ENCODE measurements around the gene NLN. TPM values are rescaled to one million over a fixed set of nuclear protein-coding genes. Genes with fewer than 3 reads are reported as not detected.
"Not testable (repeated sequence)": the region's sequence is repeated elsewhere in the genome, so short reads cannot be mapped to it uniquely, and the experiment has no call there.

NLN gene
- total RNA-seq (2014; rRNA removed; shearing (Covaris generic); ENCODE audit: low replicate concordance): 29.1 and 46.5 TPM in 2 replicates

- peak within 1 kb of the TSS; percentile 93 for H3K9ac ChIP-seq (ENCODE audit: low read length)
- no peaks in the 10 kb centered on the region for H3K9me2 ChIP-seq (replicated peaks; ENCODE audit: insufficient read depth, low read length)
- no peaks in the 10 kb centered on the region for H3K27me3 ChIP-seq (ENCODE audit: low read length)
- peak within 1 kb of the TSS; percentile 67 for H3K27ac ChIP-seq (ENCODE audit: low read length)
- H4K20me1 ChIP-seq (ENCODE audit: insufficient read depth, low read depth, low read length): no peaks in the 10 kb centered on the region
- H2AFZ ChIP-seq (ENCODE audit: low read length): peak within 1 kb of the TSS; percentile 80
- H3K79me2 ChIP-seq (ENCODE audit: low read length): peaks cover 95% of the 10 kb centered on the region
- no peaks in the 10 kb centered on the region for H3K9me3 ChIP-seq (ENCODE audit: low read length)
- peak within 1 kb of the TSS; percentile 77 for H3K4me2 ChIP-seq (ENCODE audit: low read depth, low read length, poor library complexity, severe bottlenecking)
- peak within 1 kb of the TSS; percentile 87 for H3K4me3 ChIP-seq (ENCODE audit: low read length)
- H3K4me1 ChIP-seq (ENCODE audit: low read length): peaks cover 41% of the 10 kb centered on the region
- H3K36me3 ChIP-seq (ENCODE audit: insufficient read depth, low read length): peaks cover 21% of the 10 kb centered on the region
- peak; percentile 94 for DNase-seq
These were observed at the start of gene NLN, which contains the start of gene SGTB for GRCh38 chr5:65721720-65722574. TSS of gene NLN (plus strand) at chr5:65722205. CDS start at chr5:65722374, 169 bp downstream. TSS of gene SGTB (minus strand) at chr5:65722109. CDS start at chr5:65720807, 1,302 bp downstream.

DNA sequence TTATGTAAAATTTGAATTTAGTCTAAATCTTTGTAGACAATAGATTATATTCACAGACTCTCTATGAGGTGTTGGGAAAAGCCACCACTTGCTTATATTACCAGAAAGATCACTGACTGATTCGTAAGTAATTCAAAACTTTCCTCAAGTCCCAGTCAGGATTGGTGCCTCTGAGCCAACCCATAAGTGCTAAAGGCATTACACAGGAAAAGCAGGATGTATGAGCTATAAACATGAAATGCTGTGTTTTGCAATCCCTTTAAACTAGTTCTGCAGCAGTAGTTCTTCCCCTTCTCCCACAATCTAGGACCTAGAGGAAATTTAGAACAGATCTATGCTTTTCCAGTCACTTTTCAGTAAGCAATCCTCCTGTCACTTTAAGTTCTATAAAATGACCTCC is 49.2 kb upstream of the NLN start:
- Histone ChIP-seq H4K20me1 (ENCODE audit: insufficient read depth, low read depth, low read length) (no peaks in the 10 kb centered on the region), H2AFZ (ENCODE audit: low read length) (no peak overlapping the region), H3K79me2 (ENCODE audit: low read length) (peaks cover 19% of the 10 kb centered on the region), H3K36me3 (ENCODE audit: insufficient read depth, low read length) (peaks cover 23% of the 10 kb centered on the region; the same call in 1 of the 2 replicates), H3K4me2 (ENCODE audit: low read depth, low read length, poor library complexity, severe bottlenecking) (no peak overlapping the region), H3K27ac (ENCODE audit: low read length) (no peak overlapping the region), H3K9ac (ENCODE audit: low read length) (no peak overlapping the region), H3K4me3 (ENCODE audit: low read length) (no peak overlapping the region), H3K4me1 (ENCODE audit: low read length) (peaks cover 13% of the 10 kb centered on the region), H3K27me3 (ENCODE audit: low read length) (no peaks in the 10 kb centered on the region), H3K9me2 (replicated peaks; ENCODE audit: insufficient read depth, low read length) (no peaks in the 10 kb centered on the region), H3K9me3 (ENCODE audit: low read length) (no peaks in the 10 kb centered on the region)
- DNase-seq: no peak

DNA sequence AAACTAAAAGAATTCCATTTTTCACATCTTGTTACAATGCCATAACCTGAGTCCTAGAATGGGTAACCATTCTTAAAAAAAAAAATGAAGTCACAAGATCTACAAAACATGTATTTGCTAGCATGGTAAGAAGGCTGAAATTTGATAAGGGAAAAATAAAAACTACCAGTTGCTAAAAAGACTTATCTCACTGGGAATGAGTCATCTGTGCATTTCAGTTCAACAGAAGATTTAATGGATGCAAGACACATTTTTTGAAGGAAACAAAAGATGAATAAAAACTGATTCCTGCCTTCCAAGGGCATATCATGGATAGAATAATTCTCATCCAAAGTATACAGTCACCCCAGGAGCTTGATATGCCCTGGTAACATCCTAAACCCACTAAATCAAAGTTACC is 47.3 kb upstream of the NLN start:
- Histone ChIP-seq H3K9me2 (replicated peaks; ENCODE audit: insufficient read depth, low read length) (no peaks in the 10 kb centered on the region), H4K20me1 (ENCODE audit: insufficient read depth, low read depth, low read length) (no peaks in the 10 kb centered on the region), H3K27me3 (ENCODE audit: low read length) (no peaks in the 10 kb centered on the region)

DNA sequence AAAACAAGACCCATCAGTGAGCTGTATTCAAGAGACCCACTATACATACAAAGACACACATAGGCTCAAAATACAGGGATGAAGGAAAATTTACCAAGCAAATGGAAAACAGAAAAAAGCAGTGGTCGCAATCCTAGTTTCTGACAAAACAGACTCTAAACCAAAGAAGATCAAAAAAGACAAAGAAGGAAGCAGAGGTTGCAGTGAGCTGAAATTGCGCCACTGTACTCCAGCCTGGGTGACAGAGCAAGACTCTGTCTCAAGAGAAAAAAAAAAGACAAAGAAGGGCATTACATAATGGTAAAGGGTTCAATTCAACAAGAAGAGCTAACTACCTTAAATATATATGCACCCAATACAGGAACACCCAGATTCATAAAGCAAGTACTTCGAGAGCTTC is 45.9 kb upstream of the NLN start:
- not testable (repeated sequence) for DNase-seq; H3K9ac ChIP-seq (ENCODE audit: low read length); H2AFZ ChIP-seq (ENCODE audit: low read length); H3K27me3 ChIP-seq (ENCODE audit: low read length); H3K27ac ChIP-seq (ENCODE audit: low read length); H3K4me3 ChIP-seq (ENCODE audit: low read length); H3K9me3 ChIP-seq (ENCODE audit: low read length); H4K20me1 ChIP-seq (ENCODE audit: insufficient read depth, low read depth, low read length); H3K4me2 ChIP-seq (ENCODE audit: low read depth, low read length, poor library complexity, severe bottlenecking); H3K9me2 ChIP-seq (replicated peaks; ENCODE audit: insufficient read depth, low read length)
- Histone ChIP-seq H3K79me2 (ENCODE audit: low read length) (peaks cover 27% of the 10 kb centered on the region), H3K4me1 (ENCODE audit: low read length) (peaks cover 13% of the 10 kb centered on the region), H3K36me3 (ENCODE audit: insufficient read depth, low read length) (peaks cover 29% of the 10 kb centered on the region)

More for the DNA sequence above, 47.3 kb upstream of the NLN start:
- H3K27ac ChIP-seq (ENCODE audit: low read length): peak overlapping the region; percentile 8; the same call in 1 of the 2 replicates
- no peak overlapping the region for H3K9ac ChIP-seq (ENCODE audit: low read length)
- H3K36me3 ChIP-seq (ENCODE audit: insufficient read depth, low read length): peaks cover 23% of the 10 kb centered on the region; the same call in 1 of the 2 replicates
- DNase-seq: no peak
- H3K4me1 ChIP-seq (ENCODE audit: low read length): peaks cover 13% of the 10 kb centered on the region
- peak overlapping the region; percentile 24 for H3K4me2 ChIP-seq (ENCODE audit: low read depth, low read length, poor library complexity, severe bottlenecking)
- no peak overlapping the region for H3K4me3 ChIP-seq (ENCODE audit: low read length)
- H3K79me2 ChIP-seq (ENCODE audit: low read length): peaks cover 25% of the 10 kb centered on the region
- H3K9me3 ChIP-seq (ENCODE audit: low read length): no peaks in the 10 kb centered on the region
- H2AFZ ChIP-seq (ENCODE audit: low read length): no peak overlapping the region

DNA sequence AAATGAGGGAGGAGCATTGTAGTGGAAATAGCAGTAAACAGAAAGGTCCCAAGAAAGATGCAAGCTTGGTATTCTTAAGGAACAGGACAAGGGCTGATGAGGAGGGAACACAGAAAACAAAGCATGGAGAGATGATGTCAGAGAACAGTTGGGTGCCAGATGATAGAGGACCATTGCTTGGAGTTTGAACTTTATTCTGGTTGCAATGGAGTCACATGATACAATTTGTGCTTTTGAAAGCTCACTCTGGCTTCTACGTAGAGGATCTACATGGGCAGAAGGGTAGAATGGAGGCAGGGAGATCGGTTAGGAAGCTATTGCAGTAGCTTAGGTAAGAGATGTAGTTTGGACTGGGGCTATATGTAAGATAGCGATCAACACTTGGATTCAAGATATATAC is 39.9 kb upstream of the NLN start:
- Histone ChIP-seq H4K20me1 (ENCODE audit: insufficient read depth, low read depth, low read length) (no peaks in the 10 kb centered on the region), H3K36me3 (ENCODE audit: insufficient read depth, low read length) (peaks cover 30% of the 10 kb centered on the region), H3K4me3 (ENCODE audit: low read length) (no peak overlapping the region), H3K9me2 (replicated peaks; ENCODE audit: insufficient read depth, low read length) (no peaks in the 10 kb centered on the region; the same call in 1 of the 2 replicates), H3K27ac (ENCODE audit: low read length) (no peak overlapping the region), H3K27me3 (ENCODE audit: low read length) (no peaks in the 10 kb centered on the region), H3K4me2 (ENCODE audit: low read depth, low read length, poor library complexity, severe bottlenecking) (no peak overlapping the region), H3K79me2 (ENCODE audit: low read length) (peaks cover 21% of the 10 kb centered on the region), H3K9ac (ENCODE audit: low read length) (no peak overlapping the region), H3K4me1 (ENCODE audit: low read length) (no peaks in the 10 kb centered on the region), H3K9me3 (ENCODE audit: low read length) (no peaks in the 10 kb centered on the region), H2AFZ (ENCODE audit: low read length) (no peak overlapping the region)
- no peak for DNase-seq

GRCh38 chr5:65693121-65693520 is 28.9 kb upstream of the NLN start:
- Histone ChIP-seq H4K20me1 (ENCODE audit: insufficient read depth, low read depth, low read length) (no peaks in the 10 kb centered on the region), H2AFZ (ENCODE audit: low read length) (no peak overlapping the region), H3K27me3 (ENCODE audit: low read length) (no peaks in the 10 kb centered on the region), H3K9me3 (ENCODE audit: low read length) (no peaks in the 10 kb centered on the region), H3K4me2 (ENCODE audit: low read depth, low read length, poor library complexity, severe bottlenecking) (no peak overlapping the region), H3K4me1 (ENCODE audit: low read length) (0 out of 2 replicates have a peak, but pooled peaks cover 4% of the 10 kb centered on the region), H3K4me3 (ENCODE audit: low read length) (no peak overlapping the region), H3K9ac (ENCODE audit: low read length) (no peak overlapping the region), H3K36me3 (ENCODE audit: insufficient read depth, low read length) (peaks cover 17% of the 10 kb centered on the region; the same call in 1 of the 2 replicates), H3K79me2 (ENCODE audit: low read length) (peaks cover 23% of the 10 kb centered on the region), H3K9me2 (replicated peaks; ENCODE audit: insufficient read depth, low read length) (no peaks in the 10 kb centered on the region), H3K27ac (ENCODE audit: low read length) (no peak overlapping the region)
- no peak for DNase-seq

- H3K36me3 ChIP-seq (ENCODE audit: insufficient read depth, low read length): peaks cover 26% of the 10 kb centered on the region
- no peak for DNase-seq
- H3K9ac ChIP-seq (ENCODE audit: low read length): no peak overlapping the region
These were observed 26.7 kb upstream of the NLN start for GRCh38 chr5:65695162-65695755.

GRCh38 chr5:65695896-65696295 is 26.1 kb upstream of the NLN start:
- H3K27ac ChIP-seq (ENCODE audit: low read length): no peak overlapping the region
- H2AFZ ChIP-seq (ENCODE audit: low read length): no peak overlapping the region
- H3K36me3 ChIP-seq (ENCODE audit: insufficient read depth, low read length): peaks cover 24% of the 10 kb centered on the region
- H3K27me3 ChIP-seq (ENCODE audit: low read length): no peaks in the 10 kb centered on the region
- H3K9me3 ChIP-seq (ENCODE audit: low read length): no peaks in the 10 kb centered on the region
- no peak overlapping the region for H3K4me3 ChIP-seq (ENCODE audit: low read length)
- no peaks in the 10 kb centered on the region for H4K20me1 ChIP-seq (ENCODE audit: insufficient read depth, low read depth, low read length)
- DNase-seq: no peak
- H3K4me2 ChIP-seq (ENCODE audit: low read depth, low read length, poor library complexity, severe bottlenecking): no peak overlapping the region
- H3K9ac ChIP-seq (ENCODE audit: low read length): no peak overlapping the region
- peaks cover 27% of the 10 kb centered on the region for H3K79me2 ChIP-seq (ENCODE audit: low read length)
- 0 out of 2 replicates have a peak, but pooled peaks cover 5% of the 10 kb centered on the region for H3K4me1 ChIP-seq (ENCODE audit: low read length)
- H3K9me2 ChIP-seq (replicated peaks; ENCODE audit: insufficient read depth, low read length): no peaks in the 10 kb centered on the region

More at GRCh38 chr5:65695162-65695755, 26.7 kb upstream of the NLN start:
- no peak overlapping the region for H3K27ac ChIP-seq (ENCODE audit: low read length)
- 0 out of 2 replicates have a peak, but pooled peaks cover 5% of the 10 kb centered on the region for H3K4me1 ChIP-seq (ENCODE audit: low read length)
- no peaks in the 10 kb centered on the region for H3K9me2 ChIP-seq (replicated peaks; ENCODE audit: insufficient read depth, low read length)
- H3K4me3 ChIP-seq (ENCODE audit: low read length): no peak overlapping the region
- H3K27me3 ChIP-seq (ENCODE audit: low read length): no peaks in the 10 kb centered on the region
- no peaks in the 10 kb centered on the region for H4K20me1 ChIP-seq (ENCODE audit: insufficient read depth, low read depth, low read length)
- H3K79me2 ChIP-seq (ENCODE audit: low read length): peaks cover 30% of the 10 kb centered on the region
- no peaks in the 10 kb centered on the region for H3K9me3 ChIP-seq (ENCODE audit: low read length)
- H3K4me2 ChIP-seq (ENCODE audit: low read depth, low read length, poor library complexity, severe bottlenecking): no peak overlapping the region
- H2AFZ ChIP-seq (ENCODE audit: low read length): no peak overlapping the region
